OCI-LY3 (cell line): ENCODE data around the gene CD300LB.
"Not testable (repeated sequence)": the region's sequence is repeated elsewhere in the genome, so short reads cannot be mapped to it uniquely, and the experiment has no call there.

Experiments used
- H2AFZ ChIP-seq: fragments of 200-600, 300-600 bp; shearing (Covaris generic); 2 replicates; pipeline ENCODE4 v1.6.0; 2014; ENCODE audit warnings: antibody characterized with exemption, low read depth, low read length
- H3K27ac ChIP-seq: fragments of 200-600, 300-600 bp; sonication (generic); 2 replicates; pipeline ENCODE4 v1.5.1; 2014; ENCODE audit warnings: mild to moderate bottlenecking, low read length, moderate library complexity, mixed read lengths
- H3K27me3 ChIP-seq: fragments of 200-600, 300-600 bp; sonication (generic); 2 replicates; pipeline ENCODE4 v1.6.1; 2014; ENCODE audit warnings: low read depth, low read length, mixed read lengths
- H3K36me3 ChIP-seq: fragments of 200-600, 300-600 bp; sonication (generic); replicated peaks from 2 replicates; pipeline ENCODE3; 2014; ENCODE audit warnings: low read depth, low read length, mixed read lengths
- H3K4me1 ChIP-seq: fragments of 300-600, 200-600 bp; sonication (generic); 2 replicates; pipeline ENCODE4 v1.6.1; 2014; ENCODE audit warnings: low read length, mixed read lengths
- H3K4me2 ChIP-seq: fragments of 200-600, 300-600 bp; sonication (generic); 2 replicates; pipeline ENCODE4 v1.6.1; 2014; ENCODE audit warnings: low read length, mixed read lengths
- H3K4me3 ChIP-seq: fragments of 300-600, 200-600 bp; sonication (generic); 2 replicates; pipeline ENCODE4 v1.5.1; 2014; ENCODE audit warnings: antibody characterized with exemption, mild to moderate bottlenecking, low read length, moderate library complexity
- H3K79me2 ChIP-seq: fragments of 300-600, 200-600 bp; shearing (Covaris generic); 2 replicates; pipeline ENCODE4 v1.6.1; 2014; ENCODE audit warnings: mild to moderate bottlenecking, low read length, mixed read lengths
- H3K9ac ChIP-seq: fragments of 300-600, 200-600 bp; shearing (Covaris generic); 2 replicates; pipeline ENCODE4 v1.6.0; 2014; ENCODE audit warnings: mild to moderate bottlenecking, low read length, moderate library complexity
- H3K9me3 ChIP-seq: fragments of 200-600, 300-600 bp; shearing (Covaris generic); 2 replicates; pipeline ENCODE4 v1.6.1; 2014; ENCODE audit warnings: low read length, mixed read lengths; ENCODE audit not compliant: insufficient read depth
- H4K20me1 ChIP-seq: fragments of 200-600, 300-600 bp; sonication (generic); 2 replicates; pipeline ENCODE4 v1.6.1; 2016; ENCODE audit warnings: low read length, mixed read lengths; ENCODE audit not compliant: insufficient read depth
- EZH2phosphoT487 ChIP-seq: fragments of 200-600 bp; shearing (Covaris generic); IDR thresholded peaks from 2 replicates; pipeline ENCODE4 v1.6.1; 2018; ENCODE audit warnings: antibody characterized with exemption, mixed run types, low read depth
- TF ChIP-seq, protein P1 (sequence below): fragments of 200-600, 300-600 bp; sonication (generic); IDR thresholded peaks from 2 replicates; pipeline ENCODE4 v1.5.1; 2014; ENCODE audit warnings: antibody characterized with exemption, low read length, low read depth

Gene CD300LB

GRCh38 chr17:74520016-74520434, 11.2 kb downstream of the CD300LB start:
- H3K4me1 ChIP-seq, result no peaks in the 10 kb centered on the region
- no peaks in the 10 kb centered on the region for H3K36me3 ChIP-seq
- H3K9ac ChIP-seq, result no peak overlapping the region
- TF ChIP-seq EZH2phosphoT487, result no peak
- TF ChIP-seq, protein P1, sequence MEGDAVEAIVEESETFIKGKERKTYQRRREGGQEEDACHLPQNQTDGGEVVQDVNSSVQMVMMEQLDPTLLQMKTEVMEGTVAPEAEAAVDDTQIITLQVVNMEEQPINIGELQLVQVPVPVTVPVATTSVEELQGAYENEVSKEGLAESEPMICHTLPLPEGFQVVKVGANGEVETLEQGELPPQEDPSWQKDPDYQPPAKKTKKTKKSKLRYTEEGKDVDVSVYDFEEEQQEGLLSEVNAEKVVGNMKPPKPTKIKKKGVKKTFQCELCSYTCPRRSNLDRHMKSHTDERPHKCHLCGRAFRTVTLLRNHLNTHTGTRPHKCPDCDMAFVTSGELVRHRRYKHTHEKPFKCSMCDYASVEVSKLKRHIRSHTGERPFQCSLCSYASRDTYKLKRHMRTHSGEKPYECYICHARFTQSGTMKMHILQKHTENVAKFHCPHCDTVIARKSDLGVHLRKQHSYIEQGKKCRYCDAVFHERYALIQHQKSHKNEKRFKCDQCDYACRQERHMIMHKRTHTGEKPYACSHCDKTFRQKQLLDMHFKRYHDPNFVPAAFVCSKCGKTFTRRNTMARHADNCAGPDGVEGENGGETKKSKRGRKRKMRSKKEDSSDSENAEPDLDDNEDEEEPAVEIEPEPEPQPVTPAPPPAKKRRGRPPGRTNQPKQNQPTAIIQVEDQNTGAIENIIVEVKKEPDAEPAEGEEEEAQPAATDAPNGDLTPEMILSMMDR, result no peak
- no peaks in the 10 kb centered on the region for H3K9me3 ChIP-seq
- H3K4me3 ChIP-seq, result no peak overlapping the region
- no peaks in the 10 kb centered on the region for H4K20me1 ChIP-seq
- peaks cover 6% of the 10 kb centered on the region; the same call in 1 of the 2 replicates for H3K27me3 ChIP-seq
- no peak overlapping the region for H2AFZ ChIP-seq
- H3K79me2 ChIP-seq, result no peaks in the 10 kb centered on the region
- H3K27ac ChIP-seq, result no peak overlapping the region
- H3K4me2 ChIP-seq, result no peak overlapping the region

- not testable (repeated sequence) for H3K27me3 ChIP-seq, H3K4me2 ChIP-seq, H3K36me3 ChIP-seq, H3K4me1 ChIP-seq, H3K4me3 ChIP-seq, H3K9me3 ChIP-seq, H3K27ac ChIP-seq, H3K9ac ChIP-seq, H3K79me2 ChIP-seq, H4K20me1 ChIP-seq, H2AFZ ChIP-seq
These were observed 12.8 kb downstream of the CD300LB start for GRCh38 chr17:74518413-74518981.

DNA sequence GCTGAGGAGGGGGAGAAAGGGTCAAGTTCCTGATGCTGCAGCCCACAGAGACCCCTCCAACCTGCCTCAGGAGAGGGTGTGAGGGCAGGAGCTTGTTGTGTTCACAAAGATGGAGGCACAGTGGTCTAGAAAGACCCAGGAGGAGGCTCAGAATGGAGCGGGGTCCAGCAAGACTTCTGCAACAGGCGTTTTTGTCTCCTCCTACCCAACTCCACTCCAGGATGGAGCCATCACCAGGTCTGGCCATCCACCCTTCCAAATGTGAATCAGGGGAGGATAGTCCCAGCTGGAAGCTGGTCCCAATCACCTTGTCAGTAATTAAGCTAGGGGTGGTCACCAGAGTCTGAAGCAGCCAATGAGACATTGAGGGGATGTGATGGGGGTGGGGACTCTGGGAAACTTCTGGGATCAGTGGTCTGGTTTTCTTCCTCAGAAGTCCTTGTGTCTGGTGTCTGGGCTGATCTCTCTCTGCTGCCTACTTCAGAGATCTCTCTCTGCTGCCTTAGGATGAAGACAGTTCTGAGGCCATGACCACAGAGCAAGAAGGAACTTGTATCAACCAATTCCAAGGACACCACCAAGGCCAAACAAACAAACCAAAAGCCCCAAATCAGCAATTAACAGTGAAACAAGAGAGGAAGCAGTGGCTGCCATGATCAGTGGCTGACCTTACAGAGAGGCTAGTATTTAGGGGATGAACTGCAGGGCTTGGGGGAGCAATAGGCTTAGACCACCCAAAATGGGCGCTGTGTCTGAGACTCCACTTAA, 14.5 kb downstream of the CD300LB start:
- TF ChIP-seq, protein P1, result no peak
- no peak for TF ChIP-seq EZH2phosphoT487
- Histone ChIP-seq H3K9me3 (0 out of 2 replicates have a peak, but pooled peaks cover 6% of the 10 kb centered on the region), H4K20me1 (no peaks in the 10 kb centered on the region), H3K4me1 (no peaks in the 10 kb centered on the region), H2AFZ (no peak overlapping the region), H3K4me3 (no peak overlapping the region), H3K4me2 (no peak overlapping the region), H3K79me2 (no peaks in the 10 kb centered on the region), H3K27ac (no peak overlapping the region), H3K9ac (no peak overlapping the region), H3K27me3 (peaks cover 16% of the 10 kb centered on the region), H3K36me3 (no peaks in the 10 kb centered on the region)

DNA sequence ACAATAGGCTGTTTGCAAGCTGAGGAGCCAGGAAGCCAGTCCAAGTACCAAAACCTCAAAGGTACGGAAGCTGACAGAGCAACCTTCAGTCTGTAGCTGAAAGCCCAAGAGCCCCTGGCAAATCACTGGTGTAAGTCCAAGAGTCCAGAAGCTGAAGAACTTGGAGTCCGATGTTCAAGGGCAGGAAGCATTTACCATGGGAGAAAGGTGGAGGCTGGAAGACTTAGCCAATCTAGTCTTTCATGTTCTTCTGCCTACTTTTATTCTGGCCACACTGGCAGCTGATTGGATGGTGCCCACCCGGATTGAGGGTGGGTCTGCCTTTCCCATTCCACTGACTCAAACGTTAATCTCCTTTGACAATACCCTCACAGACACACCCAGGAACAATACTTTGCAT, 15.3 kb downstream of the CD300LB start:
- H3K9me3 ChIP-seq, result 0 out of 2 replicates have a peak, but pooled peaks cover 6% of the 10 kb centered on the region
- no peak overlapping the region for H3K4me2 ChIP-seq
- H3K4me1 ChIP-seq, result no peaks in the 10 kb centered on the region
- H3K79me2 ChIP-seq, result no peaks in the 10 kb centered on the region
- H3K9ac ChIP-seq, result no peak overlapping the region
- TF ChIP-seq EZH2phosphoT487, result no peak
- TF ChIP-seq, protein P1, result no peak
- no peak overlapping the region for H3K4me3 ChIP-seq
- H3K27me3 ChIP-seq, result peaks cover 18% of the 10 kb centered on the region
- no peaks in the 10 kb centered on the region for H3K36me3 ChIP-seq
- no peak overlapping the region for H2AFZ ChIP-seq
- no peak overlapping the region for H3K27ac ChIP-seq
- H4K20me1 ChIP-seq, result no peaks in the 10 kb centered on the region
